GF-D8 (cell line): ENCODE data around the gene GGNBP2.

ENCODE experiments used
- DNase-seq: peaks from one replicate; lab custom pipeline; 2025; lab: John Stamatoyannopoulos, UW

Gene GGNBP2

DNA sequence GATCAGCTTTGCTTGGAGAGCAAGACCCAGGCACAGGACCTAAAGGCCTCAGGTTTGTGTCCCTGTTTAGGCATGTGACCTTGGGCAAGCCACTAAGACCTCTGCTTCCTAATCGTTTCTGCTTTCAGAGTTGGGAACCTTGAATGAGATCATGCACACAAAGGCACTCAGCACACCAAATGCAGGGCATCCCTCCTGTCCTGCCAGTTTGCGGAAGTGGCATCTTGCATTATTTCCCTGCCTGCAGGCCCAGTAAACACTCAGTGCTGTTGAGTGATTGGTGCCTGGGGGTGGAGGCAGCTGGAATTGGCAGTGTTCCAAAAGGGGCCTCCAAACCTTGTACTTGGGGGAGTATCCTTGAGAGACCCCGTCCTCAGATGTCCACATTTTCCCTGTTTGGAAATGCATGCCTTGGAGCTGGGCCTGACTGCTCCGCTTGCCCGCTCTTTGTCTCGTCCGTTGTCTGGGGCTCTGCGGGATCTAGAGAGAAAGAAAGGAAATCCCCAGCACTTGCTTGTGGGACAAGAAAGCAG, 85.3 kb downstream of the GGNBP2 start:
- DNase-seq = no peak

- DNase-seq = no peak
Measured at GRCh38 chr17:36631022-36631421, 86.3 kb downstream of the GGNBP2 start.

DNA sequence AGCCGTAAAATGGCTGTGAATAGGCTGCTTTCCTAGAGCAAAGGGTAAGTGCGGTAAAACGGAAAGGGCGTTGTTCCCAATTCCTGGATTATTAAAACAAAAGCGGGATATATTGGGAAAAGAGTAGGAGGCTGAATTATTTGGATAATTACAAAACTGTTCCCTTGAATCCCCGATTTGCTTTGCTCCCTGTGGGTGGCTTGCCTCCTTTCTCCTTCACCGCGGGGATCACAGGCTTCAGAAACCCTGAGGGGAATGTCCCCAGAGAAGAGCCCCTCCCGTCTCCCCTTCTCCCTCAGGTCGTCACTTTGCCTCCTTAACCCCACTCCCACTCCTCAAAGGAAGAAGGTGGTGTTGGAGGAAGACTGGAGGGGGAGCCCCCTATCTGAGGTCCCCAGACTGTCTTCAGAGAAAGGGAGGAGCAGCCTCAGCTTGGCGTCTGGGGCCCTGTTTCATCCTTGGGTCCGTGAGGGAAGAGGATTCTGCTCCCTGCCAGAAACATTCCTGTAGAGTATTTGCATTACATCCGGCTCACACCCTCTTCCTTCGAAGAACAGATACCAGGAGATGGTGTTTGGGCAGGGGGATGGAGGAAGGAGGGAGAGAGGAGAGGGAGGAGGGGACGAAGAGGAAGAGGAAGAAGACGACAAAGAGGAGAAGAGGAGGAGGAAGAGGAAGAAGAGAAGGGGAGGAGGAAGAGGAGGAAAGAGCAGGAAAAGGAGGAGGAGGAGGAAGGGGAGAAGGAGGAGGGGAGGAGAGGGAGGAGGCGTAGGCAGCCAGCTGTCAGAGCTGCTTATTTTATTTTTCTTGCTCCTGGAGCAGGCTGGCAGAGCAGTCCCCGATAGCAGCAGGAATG, 88.4 kb downstream of the GGNBP2 start:
- no peak for DNase-seq
